Activated CD8-positive, alpha-beta memory T cell treated with anti-CD3 and anti-CD28 coated beads for 4 hours (primary cell): ENCODE measurements around the gene CALCOCO2.
"Not testable (repeated sequence)": the region's sequence is repeated elsewhere in the genome, so short reads cannot be mapped to it uniquely, and the experiment has no call there.

Source experiments
- DNase-seq, 2 donors: peaks; one replicate each; pipeline ENCODE4 v3.0.0-alpha.2; 2020; ENCODE audit warnings: low read depth in 2 of 2

Gene CALCOCO2

DNA sequence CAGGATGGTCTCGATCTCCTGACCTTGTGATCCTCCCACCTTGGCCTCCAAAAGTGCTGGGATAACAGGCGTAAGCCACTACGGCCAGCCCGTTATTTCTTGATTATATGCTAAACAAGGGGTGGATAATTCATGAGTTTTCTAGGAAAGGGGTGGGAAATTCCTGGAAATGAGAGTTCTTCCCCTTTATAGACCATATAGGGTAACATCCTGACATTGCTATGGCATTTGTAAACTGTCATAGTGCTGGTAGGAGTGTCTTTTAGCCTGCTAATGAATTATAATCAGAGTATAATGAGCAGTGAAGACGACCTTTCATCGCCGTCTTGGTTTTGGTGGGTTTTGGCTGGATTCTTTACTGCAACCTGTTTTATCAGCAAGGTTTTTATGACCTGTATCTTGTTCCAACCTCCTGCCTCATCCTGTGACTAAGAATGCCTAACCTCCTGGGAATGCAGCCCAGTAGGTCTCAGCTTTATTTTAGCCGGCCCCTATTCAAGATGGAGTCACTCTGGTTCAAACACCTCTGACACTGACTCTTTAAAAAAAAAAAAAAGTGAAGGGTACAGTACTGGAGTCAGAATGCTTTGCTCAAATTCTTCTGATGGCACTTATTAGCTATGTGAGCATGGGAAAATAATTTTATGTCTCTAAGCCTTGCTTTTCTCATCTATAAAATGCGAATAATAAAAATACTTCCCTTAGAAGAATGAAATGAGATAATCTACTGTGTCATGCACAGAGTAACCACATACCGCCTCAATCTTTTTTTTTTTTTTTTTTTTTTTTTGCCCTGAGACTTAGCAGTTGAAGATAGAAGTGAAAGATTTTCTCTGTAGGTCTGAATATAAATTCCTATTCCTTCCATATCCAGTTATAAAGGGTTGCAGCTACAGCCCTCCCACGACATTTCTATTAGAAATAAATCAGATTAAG, 5.1 kb upstream of the CALCOCO2 start:
- no peak for DNase-seq

DNA sequence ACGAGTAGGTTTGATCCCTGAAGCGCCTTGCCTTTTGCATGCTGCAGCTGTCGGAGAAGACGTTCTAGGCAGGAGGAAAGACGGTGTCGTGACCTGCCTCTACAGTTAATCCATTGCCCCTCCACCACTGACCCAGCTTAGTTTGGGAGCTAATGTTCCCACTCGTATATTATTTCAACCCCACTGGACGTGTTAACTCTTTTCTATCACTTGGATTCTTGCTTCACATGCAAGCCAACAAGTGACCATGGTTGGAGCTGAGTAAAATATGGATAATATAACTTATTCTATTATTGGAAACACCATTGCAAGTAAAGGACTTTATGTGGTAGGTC, 681 bp downstream of the CALCOCO2 start:
- DNase-seq, result no peak

- no peak for DNase-seq
Measured at GRCh38 chr17:48834973-48835372, 4.1 kb downstream of the CALCOCO2 start.

DNA sequence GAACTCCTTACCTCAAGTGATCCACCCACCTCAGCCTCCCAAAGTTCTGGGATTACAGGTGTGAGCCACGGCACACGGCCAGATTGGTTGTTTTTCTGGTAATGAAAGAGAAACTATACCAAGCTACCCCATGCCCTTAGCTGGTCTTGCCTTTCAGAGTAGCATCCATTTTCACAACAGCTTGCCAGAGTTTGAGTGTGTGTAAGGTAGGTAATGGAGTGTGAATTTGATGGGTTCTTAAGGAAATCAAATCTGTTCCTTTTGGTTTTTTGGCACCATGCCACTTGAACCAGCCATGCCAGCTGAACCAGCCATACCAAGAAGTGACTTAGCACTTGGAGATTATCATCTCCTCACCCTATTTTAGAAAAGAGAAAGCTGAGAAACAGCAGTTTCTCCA, 5.1 kb downstream of the CALCOCO2 start:
- no peak for DNase-seq

- DNase-seq, result not testable (repeated sequence)
Measured at GRCh38 chr17:48837458-48837857, 6.6 kb downstream of the CALCOCO2 start.

DNA sequence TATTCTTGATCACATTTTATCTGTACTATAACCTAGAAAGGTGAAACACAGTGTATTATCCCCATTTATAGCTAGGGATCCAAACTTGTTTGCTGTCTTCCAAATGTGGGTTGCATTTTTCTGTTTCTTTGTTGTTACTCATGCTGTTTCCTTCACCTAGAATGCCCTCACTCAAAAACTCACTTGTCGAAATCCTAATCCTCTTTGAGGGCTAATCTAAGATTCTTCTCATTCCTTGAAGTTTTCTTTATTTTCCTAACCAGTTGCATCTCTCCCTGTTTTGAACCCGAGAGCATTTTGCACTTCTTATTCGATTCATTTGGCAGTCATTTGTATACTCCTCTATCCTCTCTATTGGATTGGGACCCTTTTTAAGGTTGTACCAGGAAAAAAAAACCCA, 9.6 kb downstream of the CALCOCO2 start:
- no peak for DNase-seq

- DNase-seq, result no peak
Measured at GRCh38 chr17:48841395-48841831, 10.6 kb downstream of the CALCOCO2 start.

DNA sequence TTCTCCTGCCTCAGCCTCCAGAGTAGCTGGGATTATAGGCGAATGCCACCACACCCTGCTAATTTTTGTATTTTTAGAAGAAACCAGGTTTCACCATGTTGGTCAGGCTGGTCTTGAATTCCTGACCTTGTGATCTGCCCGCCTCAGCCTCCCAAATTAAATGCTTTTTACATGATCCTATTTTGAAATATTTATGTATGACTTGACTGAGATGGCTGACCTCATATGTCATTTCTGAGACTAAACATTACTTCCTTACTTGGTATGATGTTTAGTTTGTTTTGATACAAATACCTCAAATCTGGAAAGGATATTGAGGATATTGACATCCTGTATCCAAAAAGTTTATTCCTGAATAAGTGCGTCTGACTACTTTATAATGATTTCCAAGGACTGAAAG, 11.9 kb downstream of the CALCOCO2 start:
- DNase-seq, result no peak

GRCh38 chr17:48843187-48843900, 12.5 kb downstream of the CALCOCO2 start:
- no peak for DNase-seq

- DNase-seq, result no peak
Measured at GRCh38 chr17:48850792-48851323, 20.0 kb downstream of the CALCOCO2 start.

DNA sequence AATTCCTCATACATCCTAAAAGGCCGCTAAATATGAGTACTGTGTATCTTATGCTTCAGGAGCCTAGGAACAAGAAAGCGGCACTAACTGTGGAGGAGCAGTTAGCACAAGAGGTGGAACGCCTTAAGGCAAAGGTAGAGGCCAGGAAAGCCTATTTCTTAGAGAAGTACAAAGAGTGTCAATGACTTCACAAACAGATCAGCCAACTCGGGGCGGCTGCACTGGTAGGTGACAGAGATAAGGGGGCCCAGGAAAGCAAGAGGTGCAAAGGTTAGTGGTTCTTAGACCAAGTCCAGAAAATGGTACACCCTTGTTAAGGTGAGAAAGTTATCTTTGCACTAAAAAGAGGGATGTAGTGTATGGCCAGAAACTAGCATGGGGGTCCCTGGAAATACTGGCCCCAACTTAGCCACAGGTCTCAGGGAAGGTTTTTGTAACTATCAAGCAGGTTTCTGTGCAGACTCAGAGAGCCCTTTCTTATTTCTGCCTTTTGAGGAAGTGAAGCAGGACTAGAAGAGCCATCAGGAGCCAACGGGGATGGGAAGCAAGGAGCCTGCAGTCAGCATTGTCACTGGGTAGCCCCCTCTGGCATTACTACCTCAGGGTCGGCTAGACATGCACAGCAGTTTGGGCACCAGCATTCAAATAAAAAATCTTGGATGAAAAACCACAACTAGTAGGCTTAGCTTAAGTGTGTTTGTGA, 24.1 kb downstream of the CALCOCO2 start:
- no peak for DNase-seq

- DNase-seq, result no peak
Measured at GRCh38 chr17:48856122-48856821, 25.4 kb downstream of the CALCOCO2 start.

DNA sequence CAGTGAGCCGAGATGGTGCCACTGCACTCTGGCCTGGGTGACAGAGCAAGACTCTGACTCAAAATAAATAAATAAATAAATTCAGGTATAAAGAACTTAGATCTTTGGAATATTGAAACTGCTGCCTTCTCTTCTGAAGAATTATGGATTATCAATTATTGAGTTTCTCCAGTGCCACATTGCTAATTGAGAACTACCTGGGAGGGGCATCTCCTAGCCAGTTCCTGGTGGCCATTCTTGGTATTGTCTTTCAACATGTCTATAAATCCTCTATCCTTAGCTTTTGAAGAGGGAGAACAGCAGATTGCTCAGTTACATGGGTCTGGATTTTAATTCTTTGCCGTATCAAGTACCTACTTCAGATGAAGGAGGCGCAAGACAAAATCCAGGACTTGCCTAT, 29.2 kb downstream of the CALCOCO2 start:
- no peak for DNase-seq

GRCh38 chr17:48860456-48860855, 29.6 kb downstream of the CALCOCO2 start:
- DNase-seq, result no peak

GRCh38 chr17:48868916-48869500, 38.2 kb downstream of the CALCOCO2 start:
- DNase-seq, result no peak

DNA sequence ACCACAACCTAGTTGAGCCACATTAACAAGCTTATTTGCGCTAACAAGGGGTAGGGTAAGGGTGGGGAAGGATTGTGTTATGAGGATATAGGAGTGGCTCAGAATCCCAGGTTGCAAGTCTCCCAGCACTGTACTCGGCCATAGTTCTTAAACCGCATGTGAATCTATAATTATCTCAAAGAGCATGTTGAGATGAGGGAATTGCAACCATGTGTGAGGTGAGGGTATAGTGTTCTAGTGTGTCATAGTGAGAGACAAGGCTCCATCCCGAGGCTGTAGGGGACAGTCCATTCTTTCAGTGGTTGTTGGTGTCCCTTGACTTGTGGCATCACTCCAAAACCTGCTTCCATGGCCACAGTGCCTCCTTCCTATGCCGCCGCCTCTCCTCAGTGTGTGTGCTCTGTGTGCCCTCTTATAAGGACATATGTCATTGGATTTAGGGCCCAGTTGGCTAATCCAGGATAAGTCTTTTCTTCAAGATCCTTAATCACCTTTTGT, 39.0 kb downstream of the CALCOCO2 start:
- no peak for DNase-seq

DNA sequence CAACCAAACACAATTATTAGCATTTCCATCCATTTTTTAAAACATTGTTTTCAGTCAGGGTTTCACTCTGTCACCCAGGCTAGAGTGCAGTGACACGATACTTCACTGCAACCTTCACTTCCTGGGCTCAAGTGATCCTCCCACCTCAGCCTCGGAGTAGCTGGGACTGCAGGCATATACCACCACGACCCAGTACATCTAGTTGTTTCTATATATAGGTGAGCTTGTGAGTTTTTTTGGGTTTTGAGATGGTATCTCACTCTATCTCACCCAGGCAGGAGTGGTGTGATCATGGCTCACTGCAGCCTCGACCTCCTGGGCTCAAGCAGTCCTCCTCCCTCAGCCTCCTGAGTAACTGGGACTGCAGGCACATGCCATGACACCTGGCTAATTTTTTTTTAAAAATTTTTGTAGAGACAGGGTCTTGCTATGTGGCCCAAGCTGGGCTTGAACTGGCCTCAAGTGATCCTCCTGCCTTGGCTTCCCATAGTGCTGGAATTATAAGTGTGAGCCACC, 40.3 kb downstream of the CALCOCO2 start:
- no peak for DNase-seq

GRCh38 chr17:48871551-48872351, 40.9 kb downstream of the CALCOCO2 start:
- DNase-seq, result no peak

DNA sequence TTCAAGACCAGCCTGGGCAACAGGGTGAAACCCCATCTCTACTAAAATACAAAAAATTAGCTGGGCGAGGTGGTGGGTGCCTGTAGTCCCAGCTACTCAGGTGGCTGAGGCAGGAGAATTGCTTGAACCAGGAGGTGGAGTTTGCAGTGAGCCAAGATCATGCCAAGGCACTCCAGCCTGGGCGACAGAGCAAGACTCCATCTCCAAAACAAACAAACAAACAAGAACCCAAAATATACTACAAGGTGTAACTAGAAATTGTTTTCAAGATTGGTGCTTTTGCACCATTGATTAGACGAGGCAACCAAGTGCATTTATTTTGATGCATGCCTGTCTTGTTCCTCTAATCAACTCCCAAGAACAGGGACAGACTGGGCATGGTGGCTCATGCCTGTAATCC, 41.6 kb downstream of the CALCOCO2 start:
- not testable (repeated sequence) for DNase-seq

GRCh38 chr17:48873209-48873608, 42.4 kb downstream of the CALCOCO2 start:
- no peak for DNase-seq
